Lower lobe of right lung (tissue), 2 donors: ENCODE results near the gene SLC14A1. TPM values are rescaled to one million over a fixed set of nuclear protein-coding genes. Genes with fewer than 3 reads are reported as not detected.

ENCODE experiments used
- ATAC-seq, 2 donors: fragments of 200-7000 bp; cut with Tn5 transposase; one replicate each; pipeline ENCODE4 v1.9.1; 2020 to 2022; ENCODE audit warnings: mild to moderate bottlenecking in 2 of 2, moderate library complexity in 2 of 2
- DNase-seq: peaks from one replicate; pipeline ENCODE4 v3.0.0-alpha.2; 2020
- H3K27ac ChIP-seq: fragments of 200-600 bp; one replicate; pipeline ENCODE4 v1.8.0; 2022
- H3K27me3 ChIP-seq: fragments of 200-600 bp; one replicate; pipeline ENCODE4 v1.8.0; 2022; ENCODE audit warnings: low read depth
- H3K36me3 ChIP-seq: fragments of 200-600 bp; one replicate; pipeline ENCODE4 v1.8.0; 2022; ENCODE audit warnings: mild to moderate bottlenecking
- H3K4me1 ChIP-seq: fragments of 200-600 bp; one replicate; pipeline ENCODE4 v1.8.0; 2022
- H3K4me3 ChIP-seq: fragments of 200-600 bp; one replicate; pipeline ENCODE4 v1.8.0; 2022; ENCODE audit warnings: mild to moderate bottlenecking
- H3K9me3 ChIP-seq: fragments of 200-600 bp; one replicate; pipeline ENCODE4 v1.8.0; 2022
- intact Hi-C: fragments of 100-400 bp; cut with DNase I; formaldehyde crosslinking; loops from one replicate; pipeline ENCODE4 v1.11.0; 2022
- long read RNA-seq: library from polyadenylated mRNA; unstranded; transcript quantifications from one replicate; pipeline ENCODE4 v2.0.0, GENCODE V29; 2021
- total RNA-seq: library from RNA; stranded (reverse); fragmentation: NEBNext Ultra II Directional; extraction: Animal tissue kit (Norgen Biotek cat#: 25700); gene quantifications from one replicate; pipeline ENCODE4 v1.2.1, GENCODE V29; 2021
- TF ChIP-seq, protein P1 (sequence below): fragments of 200-600 bp; IDR thresholded peaks from one replicate; pipeline ENCODE4 v1.8.0; 2022; ENCODE audit warnings: antibody characterized with exemption, mild to moderate bottlenecking
- donor health status: DM: no; HTN: yes; CAD: no; lungs with severe emphysema.

The SLC14A1 gene
- total RNA-seq: 21.8 TPM
- long read RNA-seq, transcript SLC14A1-217 (3 exons, 554 nt): major isoform, 12 of 15 reads
- long read RNA-seq, partial matches to known transcripts: 0 of 15 reads
- long read RNA-seq, other reads (novel, unspliced or antisense): 3 of 15 reads

DNA sequence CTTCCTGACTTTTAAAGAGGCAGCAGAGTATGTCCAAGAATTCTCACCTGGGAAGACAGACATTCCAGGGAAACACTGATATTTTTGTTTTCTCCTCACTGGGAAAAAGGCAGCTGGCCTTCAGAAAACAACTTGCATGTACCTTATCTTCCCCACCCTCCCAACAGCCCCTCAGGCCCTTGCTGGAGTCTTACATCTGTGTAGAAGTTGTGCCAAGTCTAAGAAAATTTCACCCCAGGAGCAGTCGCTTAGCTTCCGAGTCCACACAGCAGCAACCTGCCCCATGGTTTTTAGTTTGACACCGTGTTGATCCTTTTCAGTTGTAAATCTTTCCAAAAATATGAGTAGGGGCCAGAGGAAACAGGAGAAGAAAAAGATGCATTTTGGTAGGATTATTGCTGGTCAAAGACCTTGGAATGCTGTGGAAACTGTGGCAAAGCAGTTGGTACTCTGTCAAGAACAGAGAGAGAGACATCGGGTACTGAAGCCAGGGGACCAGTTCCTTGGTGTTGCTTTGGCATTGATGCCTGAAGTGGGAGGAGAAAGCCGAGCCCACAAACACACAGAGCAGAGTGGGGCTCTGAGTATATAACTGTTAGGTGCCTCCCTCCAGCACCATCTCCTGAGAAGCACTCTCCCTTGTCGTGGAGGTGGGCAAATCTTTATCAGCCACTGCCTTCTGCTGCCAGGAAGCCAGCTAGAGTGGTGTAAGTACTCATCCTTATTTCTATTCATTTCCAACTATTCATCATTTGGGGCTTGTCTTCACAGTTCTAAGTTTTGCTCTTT lies at the start of gene SLC14A1:
SLC14A1 (plus strand) TSS at position 615 of the 789 bp plus-strand sequence. CDS start 6,140 bp downstream, outside the sequence.
- Histone ChIP-seq H3K4me1 (no peaks in the 10 kb centered on the region), H3K9me3 (no peaks in the 10 kb centered on the region), H3K27me3 (no peaks in the 10 kb centered on the region), H3K27ac (no peak within 1 kb of the TSS), H3K36me3 (no peaks in the 10 kb centered on the region), H3K4me3 (no peak within 1 kb of the TSS)
- ATAC-seq (no peak), DNase-seq (no peak)
- intact Hi-C loops: no loop called here
- TF ChIP-seq, protein P1, sequence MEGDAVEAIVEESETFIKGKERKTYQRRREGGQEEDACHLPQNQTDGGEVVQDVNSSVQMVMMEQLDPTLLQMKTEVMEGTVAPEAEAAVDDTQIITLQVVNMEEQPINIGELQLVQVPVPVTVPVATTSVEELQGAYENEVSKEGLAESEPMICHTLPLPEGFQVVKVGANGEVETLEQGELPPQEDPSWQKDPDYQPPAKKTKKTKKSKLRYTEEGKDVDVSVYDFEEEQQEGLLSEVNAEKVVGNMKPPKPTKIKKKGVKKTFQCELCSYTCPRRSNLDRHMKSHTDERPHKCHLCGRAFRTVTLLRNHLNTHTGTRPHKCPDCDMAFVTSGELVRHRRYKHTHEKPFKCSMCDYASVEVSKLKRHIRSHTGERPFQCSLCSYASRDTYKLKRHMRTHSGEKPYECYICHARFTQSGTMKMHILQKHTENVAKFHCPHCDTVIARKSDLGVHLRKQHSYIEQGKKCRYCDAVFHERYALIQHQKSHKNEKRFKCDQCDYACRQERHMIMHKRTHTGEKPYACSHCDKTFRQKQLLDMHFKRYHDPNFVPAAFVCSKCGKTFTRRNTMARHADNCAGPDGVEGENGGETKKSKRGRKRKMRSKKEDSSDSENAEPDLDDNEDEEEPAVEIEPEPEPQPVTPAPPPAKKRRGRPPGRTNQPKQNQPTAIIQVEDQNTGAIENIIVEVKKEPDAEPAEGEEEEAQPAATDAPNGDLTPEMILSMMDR: no peak

DNA sequence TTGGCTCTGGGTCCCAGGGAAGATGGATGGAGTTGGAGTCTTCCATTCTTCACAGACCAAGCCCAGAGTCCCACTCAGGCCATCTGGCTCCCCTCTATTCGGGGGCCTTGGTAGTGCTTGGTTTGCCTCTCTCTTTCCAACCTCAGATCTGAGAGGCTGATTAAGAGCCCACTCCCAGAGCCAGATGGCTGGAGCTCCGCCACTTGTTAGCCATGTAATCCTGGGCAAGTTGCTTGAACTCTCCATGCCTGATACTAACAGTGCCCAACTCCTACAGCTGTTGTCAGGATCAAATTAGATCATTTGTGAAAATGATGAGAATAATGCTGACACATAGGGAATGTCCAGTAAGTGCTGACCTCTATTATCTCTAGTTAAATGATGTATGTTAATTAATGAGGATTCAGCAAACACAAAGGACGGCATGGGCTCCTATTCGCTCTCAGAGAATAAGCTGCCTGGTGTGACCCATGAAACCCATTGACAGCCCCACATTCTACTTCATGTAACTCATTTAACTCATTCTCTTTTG lies 46.6 kb upstream of the SLC14A1 start:
- no peak for DNase-seq
- TF ChIP-seq, protein P1: no peak
- ATAC-seq: no peak

GRCh38 chr18:45678441-45678840 lies 45.5 kb upstream of the SLC14A1 start:
- no peaks in the 10 kb centered on the region for H3K9me3 ChIP-seq
- H3K27ac ChIP-seq: no peak overlapping the region
- H3K36me3 ChIP-seq: no peaks in the 10 kb centered on the region
- H3K4me3 ChIP-seq: no peak overlapping the region
- intact Hi-C loops: no loop called here
- TF ChIP-seq, protein P1: no peak
- no peak for ATAC-seq
- H3K4me1 ChIP-seq: no peaks in the 10 kb centered on the region
- H3K27me3 ChIP-seq: no peaks in the 10 kb centered on the region
- DNase-seq: no peak

More for the DNA sequence above, 46.6 kb upstream of the SLC14A1 start:
- H3K36me3 ChIP-seq: no peaks in the 10 kb centered on the region
- H3K27ac ChIP-seq: no peak overlapping the region
- H3K9me3 ChIP-seq: no peaks in the 10 kb centered on the region
- H3K4me1 ChIP-seq: no peaks in the 10 kb centered on the region
- no peak overlapping the region for H3K4me3 ChIP-seq
- no peaks in the 10 kb centered on the region for H3K27me3 ChIP-seq
- intact Hi-C loops: no loop called here

DNA sequence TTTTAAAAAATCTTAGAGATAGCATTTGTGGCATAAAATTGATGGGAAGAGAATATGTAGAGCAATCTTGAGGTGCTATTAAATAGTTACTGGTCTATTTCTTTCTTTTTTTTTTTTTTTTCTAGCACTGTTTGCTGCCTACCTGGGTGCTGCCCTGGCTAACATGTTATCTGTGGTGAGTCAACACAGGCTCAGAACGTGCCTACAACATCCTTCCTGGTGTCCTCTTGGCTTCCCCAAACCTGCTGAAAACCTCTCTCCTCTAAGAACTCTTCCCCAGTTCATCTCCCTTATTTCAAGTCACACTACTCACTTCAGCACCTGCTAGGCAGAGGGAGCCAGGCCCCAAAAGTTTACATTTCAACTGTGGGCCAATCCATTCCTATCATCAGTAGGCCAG lies 45.1 kb upstream of the SLC14A1 start:
- H3K4me3 ChIP-seq: no peak overlapping the region
- H3K9me3 ChIP-seq: no peaks in the 10 kb centered on the region
- no peak for DNase-seq
- intact Hi-C loops: no loop called here
- ATAC-seq: no peak
- TF ChIP-seq, protein P1: no peak
- H3K27ac ChIP-seq: no peak overlapping the region
- no peaks in the 10 kb centered on the region for H3K36me3 ChIP-seq
- H3K27me3 ChIP-seq: no peaks in the 10 kb centered on the region
- H3K4me1 ChIP-seq: no peaks in the 10 kb centered on the region

- H3K27me3 ChIP-seq: no peaks in the 10 kb centered on the region
- no peaks in the 10 kb centered on the region for H3K9me3 ChIP-seq
- no peak for ATAC-seq
- no peaks in the 10 kb centered on the region for H3K36me3 ChIP-seq
- intact Hi-C loops: no loop called here
- DNase-seq: no peak
- no peaks in the 10 kb centered on the region for H3K4me1 ChIP-seq
- no peak overlapping the region for H3K4me3 ChIP-seq
- TF ChIP-seq, protein P1: no peak
- no peak overlapping the region for H3K27ac ChIP-seq
Observed at GRCh38 chr18:45680066-45680690, 43.8 kb upstream of the SLC14A1 start.
